Mucosa of stomach (tissue), 1 donor: Measurements from ENCODE around the gene ETNK2.

Experiments used
- H3K27me3 ChIP-seq: one replicate; pipeline ENCODE4 v1.7.0; 2013; ENCODE audit warnings: mild to moderate bottlenecking, low read length; ENCODE audit not compliant: control insufficient read depth, insufficient read depth
- H3K36me3 ChIP-seq: one replicate; pipeline ENCODE4 v1.7.0; 2013; ENCODE audit warnings: low read length; ENCODE audit not compliant: control insufficient read depth, insufficient read depth
- H3K4me1 ChIP-seq: one replicate; pipeline ENCODE4 v1.7.0; 2013; ENCODE audit warnings: mild to moderate bottlenecking, low read length; ENCODE audit not compliant: control insufficient read depth, insufficient read depth
- H3K4me3 ChIP-seq: one replicate; pipeline ENCODE4 v1.7.0; 2013; ENCODE audit warnings: low read length
- H3K9ac ChIP-seq: one replicate; pipeline ENCODE4 v1.7.0; 2013; ENCODE audit warnings: mild to moderate bottlenecking, low read length, moderate library complexity
- H3K9me3 ChIP-seq: one replicate; pipeline ENCODE4 v1.7.0; 2013; ENCODE audit warnings: mild to moderate bottlenecking, low read length, moderate library complexity; ENCODE audit not compliant: control insufficient read depth
- donor health status: Pancreatic carcinoma.

The ETNK2 gene

DNA sequence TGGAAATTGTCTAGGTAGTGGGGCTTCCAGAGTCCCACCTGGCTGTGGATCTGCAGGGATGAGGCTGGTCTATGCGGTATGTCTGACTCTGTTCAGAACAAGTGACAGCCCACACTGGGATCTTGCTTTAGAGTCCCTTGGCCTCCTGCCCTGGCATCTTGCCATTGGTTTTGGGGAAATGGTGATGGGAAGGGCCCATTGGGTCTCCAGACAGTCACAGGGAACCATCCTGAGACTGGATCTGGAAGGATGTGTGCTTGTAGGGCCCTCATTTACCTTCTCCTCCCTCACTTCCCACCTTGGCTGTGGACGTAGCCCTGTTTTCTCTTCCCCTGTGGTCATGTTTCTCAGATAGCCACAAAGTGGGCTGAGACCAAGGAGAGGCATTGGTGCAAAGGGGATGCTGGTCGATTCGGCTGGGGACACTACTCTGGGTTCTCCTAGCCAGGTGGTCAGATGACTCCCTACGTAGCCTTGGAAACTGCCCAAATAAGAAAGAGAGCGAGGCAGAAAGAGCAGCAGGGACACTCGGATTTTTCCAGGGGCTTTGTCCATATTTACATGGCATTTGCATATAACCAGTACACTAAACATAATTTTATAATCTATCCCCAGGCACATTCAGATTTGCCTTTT is 63.8 kb downstream of the ETNK2 start:
- H3K9me3 ChIP-seq: no peaks in the 10 kb centered on the region
- H3K36me3 ChIP-seq: no peaks in the 10 kb centered on the region
- H3K9ac ChIP-seq: peak overlapping the region; percentile 14
- no peaks in the 10 kb centered on the region for H3K27me3 ChIP-seq
- peaks cover 66% of the 10 kb centered on the region for H3K4me1 ChIP-seq
- H3K4me3 ChIP-seq: no peak overlapping the region

GRCh38 chr1:204087181-204087892 is 64.5 kb downstream of the ETNK2 start:
- no peaks in the 10 kb centered on the region for H3K27me3 ChIP-seq
- no peak overlapping the region for H3K4me3 ChIP-seq
- no peaks in the 10 kb centered on the region for H3K9me3 ChIP-seq
- no peak overlapping the region for H3K9ac ChIP-seq
- peaks cover 64% of the 10 kb centered on the region for H3K4me1 ChIP-seq
- H3K36me3 ChIP-seq: no peaks in the 10 kb centered on the region

- H3K9me3 ChIP-seq: no peaks in the 10 kb centered on the region
- H3K9ac ChIP-seq: no peak overlapping the region
- no peak overlapping the region for H3K4me3 ChIP-seq
- H3K27me3 ChIP-seq: no peaks in the 10 kb centered on the region
- peaks cover 67% of the 10 kb centered on the region for H3K4me1 ChIP-seq
- no peaks in the 10 kb centered on the region for H3K36me3 ChIP-seq
Observed at GRCh38 chr1:204085876-204086275, 66.0 kb downstream of the ETNK2 start.

- Histone ChIP-seq H3K36me3 (no peaks in the 10 kb centered on the region), H3K4me3 (no peak overlapping the region), H3K4me1 (peaks cover 73% of the 10 kb centered on the region), H3K9ac (peak overlapping the region; percentile 58), H3K27me3 (no peaks in the 10 kb centered on the region), H3K9me3 (no peaks in the 10 kb centered on the region)
Observed at GRCh38 chr1:204084247-204084772, 67.5 kb downstream of the ETNK2 start.

GRCh38 chr1:204083491-204083890 is 68.4 kb downstream of the ETNK2 start:
- Histone ChIP-seq H3K4me1 (peaks cover 72% of the 10 kb centered on the region), H3K9me3 (no peaks in the 10 kb centered on the region), H3K9ac (peak overlapping the region; percentile 58), H3K4me3 (no peak overlapping the region), H3K27me3 (no peaks in the 10 kb centered on the region), H3K36me3 (no peaks in the 10 kb centered on the region)

- Histone ChIP-seq H3K27me3 (no peaks in the 10 kb centered on the region), H3K9me3 (no peaks in the 10 kb centered on the region), H3K9ac (no peak overlapping the region), H3K36me3 (no peaks in the 10 kb centered on the region), H3K4me3 (no peak overlapping the region), H3K4me1 (peaks cover 70% of the 10 kb centered on the region)
Observed at GRCh38 chr1:204081791-204082513, 69.9 kb downstream of the ETNK2 start.

DNA sequence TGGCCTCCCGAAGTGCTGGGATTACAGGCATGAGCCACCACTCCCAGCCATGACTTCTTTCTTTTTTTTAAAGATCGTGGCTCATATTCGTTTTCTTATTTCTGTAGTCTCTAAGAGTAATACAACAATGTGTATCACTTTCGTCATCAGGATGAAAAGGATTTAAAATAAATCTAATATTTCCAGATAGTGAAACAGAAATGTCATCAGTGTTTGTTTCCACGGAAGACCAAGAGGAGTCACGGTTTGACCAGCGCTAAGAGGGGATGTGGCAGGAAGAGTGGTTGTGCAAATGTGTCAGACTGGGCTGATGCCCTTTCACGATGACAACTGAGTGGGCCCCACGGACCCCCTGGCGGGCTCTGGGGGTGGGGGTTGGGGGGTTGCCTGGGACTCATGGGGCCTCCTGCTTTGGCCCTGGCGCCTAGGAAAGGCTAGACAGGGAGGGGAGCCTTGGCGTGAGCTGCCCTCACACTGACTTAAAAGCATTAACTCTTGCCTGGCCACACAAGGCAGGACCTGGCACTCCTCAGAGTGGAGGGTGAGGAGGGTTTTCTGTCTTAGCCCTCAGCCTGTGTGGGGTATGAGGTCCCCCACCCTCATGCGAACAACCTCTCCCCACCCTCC is 70.6 kb downstream of the ETNK2 start:
- no peaks in the 10 kb centered on the region for H3K36me3 ChIP-seq
- no peak overlapping the region for H3K4me3 ChIP-seq
- peak overlapping the region; percentile 22 for H3K9ac ChIP-seq
- H3K27me3 ChIP-seq: no peaks in the 10 kb centered on the region
- H3K4me1 ChIP-seq: peaks cover 70% of the 10 kb centered on the region
- H3K9me3 ChIP-seq: no peaks in the 10 kb centered on the region
